ENCODE results near the gene RPS2. TPM values are rescaled to one million over a fixed set of nuclear protein-coding genes. Genes with fewer than 3 reads are reported as not detected.

The RPS2 gene
- total and polyA plus RNA-seq, 2 of the 8 experiments (the other 6 are each of a cell fraction or from before 2014, with no cell fraction given) = 4,042 to 16,783 TPM

- no peak overlapping the region for H3K14ac ChIP-seq (ENCODE audit: insufficient read length)
- peak overlapping the region; percentile 98; the same call in 1 of the 2 replicates for H2AFZ ChIP-seq (ENCODE audit: low read length)
- H3K79me2 ChIP-seq (ENCODE audit: control insufficient read depth in 1 of 2, insufficient read depth in 2 of 2, low read length in 2 of 2) = no peaks in the 10 kb centered on the region
- H3K4me2 ChIP-seq (ENCODE audit: insufficient read depth in 1 of 2, low read depth in 2 of 2, low read length in 2 of 2) = peak overlapping the region; percentile 83 to 99
- H2BK20ac ChIP-seq (ENCODE audit: low read length) = no peak overlapping the region
- H3K23ac ChIP-seq (ENCODE audit: insufficient read length) = no peak overlapping the region
- H3K56ac ChIP-seq (replicated peaks; ENCODE audit: insufficient read length, low read depth, low read length) = no peak overlapping the region
- H2BK12ac ChIP-seq (ENCODE audit: low read depth, low read length) = peak overlapping the region; percentile 94
- 34% methylated on average over 32 of the region's 50 CpGs; no CpG with 5 or more reads in 1 of the 2 experiments for WGBS, 2 experiments (ENCODE audit: extremely low coverage in 1 of 2, insufficient coverage in 1 of 2, insufficient read length in 1 of 2, insufficient replicate concordance in 2 of 2, low coverage in 1 of 2, low lambda C conversion rate in 2 of 2, missing lambda C conversion rate in 1 of 2)
- H3K27me3 ChIP-seq (replicated peaks in 1 of 4; ENCODE audit: control insufficient read depth in 3 of 4, extremely low read depth in 1 of 4, insufficient read depth in 3 of 4, low read length in 3 of 4) = peaks cover 4 to 37% (median 24%) of the 10 kb centered on the region in 4 experiments
- peak overlapping the region; percentile 93 for H4K5ac ChIP-seq (ENCODE audit: insufficient read length, low read depth, low read length)
- FAIRE-seq = no peak
- peak overlapping the region; percentile 46 to 82 (median 48) for H3K4me3 ChIP-seq (ENCODE audit: extremely low read depth in 1 of 4, insufficient read depth in 2 of 4, low read depth in 3 of 4, low read length in 4 of 4)
- POLR2A ChIA-PET (ENCODE audit: partially characterized antibody) = interaction anchor here (0.7 to 28.2 kb wide), 15 partner anchors 9 to 199 kb away, joined by 3 to 736 read pairs (median 3); partner anchors contain the start of genes GFER, NDUFB10, NTHL1 and RNF151
- H3K4me1 ChIP-seq (replicated peaks in 1 of 4; ENCODE audit: control insufficient read depth in 3 of 4, insufficient read depth in 4 of 4, low read length in 3 of 4) = peaks cover 0 to 24% (median 18%) of the 10 kb centered on the region in 4 experiments; a peak in 6 of 7 replicates
- peaks cover 0 to 4% (median 1%) of the 10 kb centered on the region in 4 experiments; a peak in 5 of 8 replicates for H3K36me3 ChIP-seq (ENCODE audit: control insufficient read depth in 2 of 4, insufficient read depth in 4 of 4, low read length in 3 of 4)
- peak overlapping the region; percentile 99 for H3K18ac ChIP-seq (ENCODE audit: extremely low read depth, low read length)
- H3K27ac ChIP-seq (ENCODE audit: low read depth, low read length) = peak overlapping the region; percentile 81; the same call in 1 of the 2 replicates
- H4K20me1 ChIP-seq (replicated peaks in 1 of 2; ENCODE audit: control insufficient read depth in 1 of 2, insufficient read depth in 2 of 2, low read length in 2 of 2) = peaks cover 7 to 13% of the 10 kb centered on the region in 2 experiments
- H3K9ac ChIP-seq (replicated peaks in 1 of 4; ENCODE audit: extremely low read depth in 1 of 4, low read depth in 3 of 4, low read length in 3 of 4) = peak overlapping the region; percentile 63 to 92 (median 74)
- H4K91ac ChIP-seq (replicated peaks; ENCODE audit: insufficient read length, low read length) = peak overlapping the region; percentile 98
- peak overlapping the region; percentile 96 for H2BK5ac ChIP-seq (ENCODE audit: low read depth, low read length)
- H3K4ac ChIP-seq (replicated peaks; ENCODE audit: insufficient read length, low read depth, low read length) = peak overlapping the region; percentile 99
- H3K79me1 ChIP-seq (ENCODE audit: low read depth, low read length) = no peaks in the 10 kb centered on the region
- peak overlapping the region; percentile 99 for H2BK15ac ChIP-seq (ENCODE audit: low read length)
- CTCF ChIA-PET (ENCODE audit: partially characterized antibody) = interaction anchor here (2.1 to 6.8 kb wide), 3 partner anchors 11 to 16 kb away, joined by 7 to 55 read pairs (median 8); partner anchors contain the start of gene NOXO1
- H3K9me3 ChIP-seq (ENCODE audit: insufficient read depth in 2 of 2, low read depth in 1 of 2, low read length in 1 of 2) = no peaks in the 10 kb centered on the region
- peaks cover 22% of the 10 kb centered on the region; the same call in 1 of the 2 replicates for H3K23me2 ChIP-seq (ENCODE audit: low read depth, low read length)
- peak overlapping the region; percentile 98; the same call in 1 of the 2 replicates for H4K8ac ChIP-seq (ENCODE audit: extremely low read depth, insufficient read depth, low read length)
- TF ChIP-seq SIN3A (conservative IDR thresholded peaks at IDR 0.05 in 1 of 2, IDR thresholded peaks at IDR 0.05 in 1 of 2; ENCODE audit: low read depth in 1 of 2, low read length in 2 of 2) (peak; percentile 55 to 83; a peak in 3 of 4 replicates), E2F6 (IDR thresholded peaks at IDR 0.05) (peak; percentile 73; the same call in 1 of the 2 replicates), TAF1 (IDR thresholded peaks at IDR 0.05; ENCODE audit: low read depth, low read length) (peak; percentile 71), YY1 (IDR thresholded peaks at IDR 0.05; ENCODE audit: low read depth, low read length) (peak; percentile 85), HDAC2 (IDR thresholded peaks at IDR 0.05; ENCODE audit: borderline replicate concordance in 1 of 2, low read depth in 2 of 2, low read length in 2 of 2) (0 out of 4 replicates have a peak, but pooled peaks of 1 of the 2 experiments have one; percentile 1), SAP30 (IDR thresholded peaks at IDR 0.05; ENCODE audit: insufficient read depth, insufficient replicate concordance, low read length) (no peak), CREB1 (IDR thresholded peaks at IDR 0.05) (no peak), ATF2 (IDR thresholded peaks at IDR 0.05; ENCODE audit: low read length) (no peak)
- peak overlapping the region; percentile 69 for H2BK120ac ChIP-seq (replicated peaks; ENCODE audit: low read depth, low read length)
- peak in 1 of 2 experiments; percentile 90 for DNase-seq (ENCODE audit: low read depth in 1 of 2, low spot score in 2 of 2)
- H2AK5ac ChIP-seq (ENCODE audit: low read depth, low read length) = no peak overlapping the region; the same call in 1 of the 2 replicates
Observed at GRCh38 chr16:1992704-1993317, 28.2 kb upstream of the RPS2 start.

All from H1 (cell line).